HAP-1 (cell line): Measurements from ENCODE around the gene UBLCP1.
"Not testable (repeated sequence)": the region's sequence is repeated elsewhere in the genome, so short reads cannot be mapped to it uniquely, and the experiment has no call there.

Source experiments
- DNase-seq, 2 experiments: peaks; one replicate each; pipeline ENCODE4 v3.0.0-alpha.2; 2016 to 2020; ENCODE audit warnings: low spot score in 2 of 2
- H3K27me3 ChIP-seq: fragments of 250-450 bp; sonication (Bioruptor Pico); 2 replicates; pipeline ENCODE4 v1.5.1; 2020; ENCODE audit warnings: low read depth, mild to moderate bottlenecking, moderate library complexity
- H3K36me3 ChIP-seq: fragments of 250-450 bp; sonication (Bioruptor Pico); replicated peaks from 2 replicates; pipeline ENCODE4 v1.5.1; 2020; ENCODE audit warnings: mild to moderate bottlenecking
- H3K4me1 ChIP-seq: fragments of 250-450 bp; sonication (Bioruptor Pico); 2 replicates; pipeline ENCODE4 v1.5.1; 2020; ENCODE audit warnings: mild to moderate bottlenecking
- H3K4me3 ChIP-seq: fragments of 250-450 bp; sonication (Bioruptor Pico); 2 replicates; pipeline ENCODE4 v1.5.1; 2020; ENCODE audit warnings: mild to moderate bottlenecking, moderate library complexity
- H3K9me3 ChIP-seq: fragments of 250-450 bp; sonication (Bioruptor Pico); 2 replicates; pipeline ENCODE4 v1.5.1; 2020; ENCODE audit warnings: mild to moderate bottlenecking, moderate library complexity
- in situ Hi-C: fragments of 300-500 bp; cut with MboI; formaldehyde crosslinking; loops from 3 replicates; pipeline ENCODE4 v1.14.3; 2020; ENCODE audit warnings: low sequenced_read_pairs, inconsistent platforms, mixed read lengths

The UBLCP1 gene

DNA sequence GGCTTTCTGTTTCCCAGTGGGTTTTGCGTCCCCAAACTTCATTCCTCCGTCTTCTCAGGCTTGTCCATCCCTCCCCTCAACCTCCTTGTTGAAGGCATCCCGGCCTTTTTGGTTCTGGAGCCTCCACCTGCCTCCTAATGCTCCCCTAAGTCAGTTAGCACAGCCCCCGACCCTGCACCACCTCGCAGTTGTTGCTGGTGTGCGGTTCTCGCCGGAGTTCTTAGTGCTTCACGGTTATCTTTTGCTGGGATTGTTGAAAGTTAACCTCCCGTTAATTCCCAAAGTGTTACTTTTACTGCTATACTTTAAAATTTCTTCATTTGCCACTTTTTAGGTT lies 447 bp downstream of the UBLCP1 start:
- in situ Hi-C loops, result loop anchor here (10.0 kb wide), 1 partner anchor 59 kb away; the partner anchor contains the start of gene RNF145
- no peaks in the 10 kb centered on the region for H3K27me3 ChIP-seq
- H3K36me3 ChIP-seq, result no peaks in the 10 kb centered on the region
- H3K4me3 ChIP-seq, result peak overlapping the region; percentile 89
- H3K4me1 ChIP-seq, result peaks cover 14% of the 10 kb centered on the region
- H3K9me3 ChIP-seq, result no peaks in the 10 kb centered on the region
- DNase-seq, result no peak

DNA sequence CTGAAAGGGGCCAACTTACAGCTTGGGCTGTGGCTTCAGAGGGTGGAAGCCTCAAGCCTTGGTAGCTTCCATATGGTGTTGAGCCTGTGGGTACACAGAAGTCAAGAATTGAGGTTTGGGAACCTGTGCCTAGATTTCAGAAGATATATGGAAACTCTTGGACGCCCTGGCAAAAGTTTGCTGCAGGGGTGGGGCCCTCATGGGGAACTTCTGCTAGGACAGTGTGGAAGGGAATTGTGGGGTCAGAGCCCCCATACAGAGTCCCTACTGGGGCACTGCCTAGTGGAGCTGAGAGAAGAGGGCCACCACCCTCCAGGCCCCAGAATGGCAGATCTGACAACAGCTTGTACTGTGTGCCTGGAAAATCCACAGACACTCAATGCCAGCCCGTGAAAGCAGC lies 3.7 kb downstream of the UBLCP1 start:
- H3K27me3 ChIP-seq, H3K9me3 ChIP-seq, H3K36me3 ChIP-seq, H3K4me3 ChIP-seq, DNase-seq: not testable (repeated sequence)
- peaks cover 14% of the 10 kb centered on the region for H3K4me1 ChIP-seq
- in situ Hi-C loops, result loop anchor here (10.0 kb wide), 1 partner anchor 62 kb away; the partner anchor contains the start of gene RNF145

DNA sequence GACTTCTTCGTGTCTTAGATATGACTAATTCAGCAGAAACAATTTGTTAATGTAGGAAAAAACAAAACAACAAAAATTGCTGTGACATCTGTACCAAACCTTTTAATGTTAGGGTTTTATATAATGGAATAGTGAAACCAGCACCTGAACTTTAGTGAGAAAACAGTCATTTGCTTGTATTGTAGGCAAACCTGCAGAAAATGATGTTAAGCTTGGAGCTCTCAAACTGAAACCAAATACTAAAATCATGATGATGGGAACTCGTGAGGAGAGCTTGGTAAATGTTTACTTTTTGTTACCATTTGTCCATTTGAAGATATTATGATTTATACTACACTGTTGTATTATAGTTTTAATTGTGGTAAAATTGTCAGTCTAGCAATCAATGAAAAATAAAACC lies 6.6 kb downstream of the UBLCP1 start:
- Histone ChIP-seq H3K4me1 (0 out of 2 replicates have a peak, but pooled peaks cover 2% of the 10 kb centered on the region), H3K36me3 (peaks cover 18% of the 10 kb centered on the region), H3K27me3 (no peaks in the 10 kb centered on the region), H3K9me3 (no peaks in the 10 kb centered on the region), H3K4me3 (no peak overlapping the region)
- DNase-seq, result no peak
- in situ Hi-C loops, result loop anchor here (10.0 kb wide), 1 partner anchor 65 kb away; the partner anchor contains the start of gene RNF145

DNA sequence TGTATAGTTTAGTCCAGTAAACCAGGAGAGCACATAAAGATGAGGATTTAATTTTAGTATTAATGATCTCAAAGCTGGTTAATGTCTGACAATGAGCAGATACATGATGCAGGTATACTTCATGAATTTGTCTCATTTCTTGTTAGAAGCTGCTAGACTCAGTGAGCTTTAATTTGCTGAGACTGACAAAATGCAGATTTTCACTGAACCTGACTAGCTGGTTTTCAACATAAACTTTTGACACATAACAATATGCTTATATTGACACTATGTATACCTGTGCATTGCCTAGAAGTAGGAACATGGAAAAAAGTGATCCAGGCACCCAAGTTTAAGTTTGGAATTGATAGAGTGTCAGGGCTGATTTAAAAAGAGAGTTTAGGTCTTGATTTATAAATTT lies 10.8 kb downstream of the UBLCP1 start:
- in situ Hi-C loops, result no loop called here

DNA sequence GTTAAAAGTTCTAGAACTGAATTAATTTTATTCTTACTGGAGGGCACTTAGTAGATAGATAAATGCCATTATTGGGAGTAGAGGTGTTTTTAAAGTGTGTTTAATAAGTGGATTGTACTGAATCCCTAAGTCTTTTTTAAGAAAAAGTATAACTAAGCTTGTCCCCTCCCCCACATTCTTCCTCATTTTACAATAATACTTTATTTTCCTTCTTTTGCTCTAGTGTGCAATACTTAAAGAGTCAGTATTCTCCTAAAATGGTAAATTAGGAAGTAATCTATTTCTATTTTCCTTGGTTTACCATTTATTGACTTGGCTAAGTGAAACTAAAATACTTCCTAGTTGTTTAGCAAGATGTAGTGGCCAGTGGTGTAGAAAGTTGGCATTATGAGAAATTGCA lies 11.6 kb downstream of the UBLCP1 start:
- Histone ChIP-seq H3K4me3 (no peak overlapping the region), H3K36me3 (peaks cover 29% of the 10 kb centered on the region), H3K27me3 (no peaks in the 10 kb centered on the region), H3K4me1 (no peaks in the 10 kb centered on the region), H3K9me3 (no peaks in the 10 kb centered on the region)
- DNase-seq, result no peak
- in situ Hi-C loops, result loop anchor here (25.0 kb wide), 1 partner anchor 713 kb away; no protein-coding TSS in a partner anchor

More for the DNA sequence above, 10.8 kb downstream of the UBLCP1 start:
- peaks cover 27% of the 10 kb centered on the region for H3K36me3 ChIP-seq
- no peaks in the 10 kb centered on the region for H3K9me3 ChIP-seq
- H3K4me3 ChIP-seq, result no peak overlapping the region
- H3K27me3 ChIP-seq, result no peaks in the 10 kb centered on the region
- DNase-seq, result no peak
- no peaks in the 10 kb centered on the region for H3K4me1 ChIP-seq

DNA sequence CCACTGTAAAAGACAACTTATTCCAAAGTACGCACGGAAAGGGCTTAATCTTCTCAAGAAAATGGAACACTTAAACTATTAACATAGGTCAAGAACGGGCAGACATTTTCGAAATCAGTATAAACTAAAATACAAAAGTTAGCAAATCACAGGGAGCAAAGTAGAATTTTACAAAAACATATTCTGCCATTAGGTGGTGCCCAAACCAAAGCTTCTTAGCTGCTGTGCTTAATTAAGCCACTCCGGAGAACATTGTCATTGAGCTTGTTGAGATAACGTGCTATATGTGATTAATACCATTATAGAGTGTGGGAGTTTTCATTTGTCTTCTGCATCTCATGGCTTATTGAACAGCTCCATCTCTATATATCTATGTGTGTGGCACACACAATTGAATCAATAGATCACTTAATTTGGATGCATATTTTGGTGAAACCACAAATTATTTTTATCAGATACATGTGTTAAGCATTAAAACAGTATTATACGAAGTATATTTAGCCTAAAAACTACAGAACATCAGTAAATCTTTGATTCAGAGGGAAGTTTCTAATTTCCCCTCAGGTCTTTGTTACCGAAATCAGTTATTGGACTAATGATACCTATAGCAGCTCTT lies 23.4 kb downstream of the UBLCP1 start:
- peak in 1 of 2 experiments; percentile 23 for DNase-seq
- peaks cover 16% of the 10 kb centered on the region for H3K36me3 ChIP-seq
- no peaks in the 10 kb centered on the region for H3K27me3 ChIP-seq
- H3K4me3 ChIP-seq, result no peak overlapping the region
- no peaks in the 10 kb centered on the region for H3K4me1 ChIP-seq
- H3K9me3 ChIP-seq, result 0 out of 2 replicates have a peak, but pooled peaks cover 2% of the 10 kb centered on the region
- in situ Hi-C loops, result loop anchor here (25.0 kb wide), 1 partner anchor 701 kb away; no protein-coding TSS in a partner anchor

DNA sequence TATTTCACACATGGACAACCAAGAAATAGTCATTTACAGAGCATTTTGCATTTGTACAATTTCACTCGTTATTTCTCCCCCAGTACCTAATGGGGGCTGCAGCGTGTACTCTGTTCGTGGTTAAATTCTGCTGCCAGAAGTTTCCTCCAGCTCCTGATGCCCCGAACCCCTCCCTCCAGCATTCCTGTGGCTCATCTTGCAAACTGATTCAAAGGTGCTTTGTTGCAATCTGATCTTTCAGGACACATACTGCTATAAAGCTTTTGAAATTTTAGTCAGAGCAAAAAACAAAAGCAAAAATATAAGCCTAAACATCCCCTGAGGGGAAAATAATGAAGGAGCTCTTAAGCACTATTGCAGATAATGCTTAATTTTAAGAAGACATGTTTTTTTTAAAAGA lies 27.7 kb downstream of the UBLCP1 start:
- H3K36me3 ChIP-seq, result no peaks in the 10 kb centered on the region
- H3K9me3 ChIP-seq, result 0 out of 2 replicates have a peak, but pooled peaks cover 2% of the 10 kb centered on the region
- H3K27me3 ChIP-seq, result no peaks in the 10 kb centered on the region
- DNase-seq, result no peak
- no peaks in the 10 kb centered on the region for H3K4me1 ChIP-seq
- H3K4me3 ChIP-seq, result no peak overlapping the region
- in situ Hi-C loops, result loop anchor here (25.0 kb wide), 1 partner anchor 697 kb away; no protein-coding TSS in a partner anchor

DNA sequence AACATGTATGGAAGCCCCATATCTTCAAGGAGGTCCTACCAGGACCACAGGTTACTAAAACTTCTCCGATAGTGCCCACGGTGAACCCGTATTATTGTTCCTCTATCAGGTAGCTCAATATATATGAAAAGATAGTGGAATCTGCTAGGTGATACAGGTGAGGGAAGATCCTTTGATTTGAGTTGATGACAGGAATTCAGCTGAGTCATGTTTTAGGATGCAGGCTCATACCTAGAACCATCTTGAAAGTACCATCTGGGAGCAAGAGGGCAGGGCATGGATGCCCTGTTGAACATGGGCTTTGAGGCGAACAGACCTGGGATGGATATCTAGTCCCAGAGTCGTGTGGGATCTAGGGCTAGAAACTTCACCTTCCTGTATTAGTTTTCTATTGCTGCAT lies 31.8 kb downstream of the UBLCP1 start:
- Histone ChIP-seq H3K4me1 (no peaks in the 10 kb centered on the region), H3K36me3 (no peaks in the 10 kb centered on the region), H3K4me3 (no peak overlapping the region), H3K9me3 (0 out of 2 replicates have a peak, but pooled peaks cover 2% of the 10 kb centered on the region), H3K27me3 (no peaks in the 10 kb centered on the region)
- in situ Hi-C loops, result loop anchor here (25.0 kb wide), 1 partner anchor 692 kb away; no protein-coding TSS in a partner anchor
- no peak for DNase-seq

DNA sequence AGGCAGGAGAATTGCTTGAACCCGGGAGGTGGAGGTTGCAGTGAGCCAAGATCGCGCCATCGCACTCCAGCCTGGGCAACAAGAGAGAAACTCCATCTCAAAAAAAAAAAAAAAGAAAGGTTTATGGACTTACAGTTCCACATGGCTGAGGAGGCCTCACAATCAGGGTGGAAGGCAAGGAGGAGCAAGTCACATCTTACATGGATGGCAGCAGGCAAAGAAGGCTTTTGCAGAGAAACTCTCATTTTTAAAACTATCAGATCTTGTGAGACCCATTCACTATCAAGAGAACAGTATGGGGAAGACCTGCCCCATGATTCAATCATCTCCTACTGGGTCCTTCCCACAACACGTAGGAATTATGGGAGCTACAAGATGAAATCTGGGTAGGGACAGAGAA lies 34.2 kb downstream of the UBLCP1 start:
- in situ Hi-C loops, result loop anchor here (25.0 kb wide), 1 partner anchor 690 kb away; no protein-coding TSS in a partner anchor
- not testable (repeated sequence) for H3K4me3 ChIP-seq, DNase-seq, H3K9me3 ChIP-seq, H3K36me3 ChIP-seq, H3K4me1 ChIP-seq, H3K27me3 ChIP-seq

DNA sequence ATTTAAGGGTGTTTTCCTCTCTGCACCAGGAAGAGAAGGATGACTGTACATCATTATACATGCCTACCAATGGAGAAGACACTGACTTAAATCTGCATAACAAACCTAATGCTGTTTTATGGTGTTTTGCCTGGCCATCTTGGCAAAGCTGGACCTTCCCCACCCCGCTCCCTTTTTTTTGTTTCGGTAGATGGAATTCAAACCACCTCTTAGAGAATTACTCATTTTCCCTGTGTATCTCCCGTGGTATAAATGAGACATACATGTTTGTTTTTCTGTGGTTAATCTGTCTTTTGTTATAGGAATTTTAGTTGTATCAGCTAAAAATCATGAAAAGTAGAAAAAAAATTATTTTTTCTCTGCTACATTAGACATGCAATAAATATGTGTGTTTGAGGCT lies 38.4 kb downstream of the UBLCP1 start:
- Histone ChIP-seq H3K27me3 (peaks cover 6% of the 10 kb centered on the region; the same call in 1 of the 2 replicates), H3K36me3 (no peaks in the 10 kb centered on the region), H3K4me1 (peaks cover 6% of the 10 kb centered on the region), H3K4me3 (no peak overlapping the region), H3K9me3 (peaks cover 9% of the 10 kb centered on the region)
- in situ Hi-C loops, result no loop called here
- DNase-seq, result peak; percentile 50 to 75

DNA sequence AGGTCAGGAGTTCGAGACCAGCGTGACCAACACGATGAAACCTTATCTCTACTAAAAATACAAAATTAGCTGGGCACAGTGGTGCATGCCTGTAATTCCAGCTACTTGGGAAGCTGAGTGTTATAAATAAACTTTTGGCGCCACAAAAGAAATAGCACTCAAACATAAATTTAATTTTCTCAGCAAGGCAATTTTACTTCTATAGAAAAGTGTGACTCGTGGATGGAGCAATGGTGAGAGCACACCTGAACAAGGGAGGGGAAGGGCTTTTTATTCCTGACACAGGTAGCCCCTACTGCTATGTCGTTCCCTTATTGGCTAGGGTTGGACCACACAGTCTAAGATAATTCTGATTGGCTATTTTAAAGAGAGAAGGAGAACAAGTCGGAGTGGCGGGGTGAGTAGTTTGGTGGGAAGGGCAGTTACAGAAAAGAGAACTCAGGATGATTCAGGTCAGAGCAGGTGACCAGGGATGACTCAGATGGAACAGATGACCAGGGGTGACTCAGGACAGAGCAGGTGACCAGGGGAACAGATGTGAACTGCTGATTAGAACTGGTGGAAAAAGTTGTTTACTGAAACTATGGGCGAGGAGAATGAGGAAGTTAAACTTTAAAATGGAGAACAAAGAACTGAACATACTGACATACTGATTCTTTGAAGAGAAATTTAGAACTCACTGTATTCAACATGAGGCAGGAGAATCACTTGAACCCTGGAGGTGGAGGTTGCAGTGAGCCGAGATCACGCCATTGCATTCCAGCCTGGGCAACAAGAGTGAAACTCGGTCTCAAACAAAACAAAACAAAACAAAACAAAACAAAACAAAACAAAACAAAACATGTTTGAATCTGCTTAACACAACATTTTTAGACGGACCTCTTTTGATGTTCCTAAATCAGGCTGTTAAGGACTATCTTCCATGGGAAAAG lies 39.1 kb downstream of the UBLCP1 start:
- H3K27me3 ChIP-seq, H3K4me3 ChIP-seq, in situ Hi-C loops, H3K4me1 ChIP-seq, H3K9me3 ChIP-seq, DNase-seq, H3K36me3 ChIP-seq: not testable (repeated sequence)

DNA sequence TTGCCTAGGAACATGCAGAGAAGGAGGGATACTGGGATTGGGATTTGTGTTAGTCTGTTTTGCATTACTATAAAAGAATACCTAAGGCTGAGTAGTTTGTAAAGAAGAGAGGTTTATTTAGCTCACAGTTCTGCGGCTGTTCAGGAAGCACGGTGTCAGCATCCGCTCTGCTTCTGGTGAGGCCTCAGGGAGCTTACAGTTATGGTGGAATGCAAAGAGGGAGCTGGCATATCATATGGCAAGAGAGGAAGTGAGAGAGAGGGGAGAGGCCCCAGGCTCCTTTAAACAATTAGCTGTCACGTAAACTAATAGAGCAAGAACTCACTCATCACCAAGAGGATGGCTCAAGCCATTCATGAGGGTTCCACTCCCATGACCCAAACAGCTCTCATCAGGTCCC lies 40.2 kb downstream of the UBLCP1 start:
- Histone ChIP-seq H3K4me3 (no peak overlapping the region), H3K9me3 (peaks cover 9% of the 10 kb centered on the region), H3K27me3 (peaks cover 12% of the 10 kb centered on the region), H3K4me1 (peaks cover 6% of the 10 kb centered on the region), H3K36me3 (no peaks in the 10 kb centered on the region)
- in situ Hi-C loops, result no loop called here
- DNase-seq, result no peak

DNA sequence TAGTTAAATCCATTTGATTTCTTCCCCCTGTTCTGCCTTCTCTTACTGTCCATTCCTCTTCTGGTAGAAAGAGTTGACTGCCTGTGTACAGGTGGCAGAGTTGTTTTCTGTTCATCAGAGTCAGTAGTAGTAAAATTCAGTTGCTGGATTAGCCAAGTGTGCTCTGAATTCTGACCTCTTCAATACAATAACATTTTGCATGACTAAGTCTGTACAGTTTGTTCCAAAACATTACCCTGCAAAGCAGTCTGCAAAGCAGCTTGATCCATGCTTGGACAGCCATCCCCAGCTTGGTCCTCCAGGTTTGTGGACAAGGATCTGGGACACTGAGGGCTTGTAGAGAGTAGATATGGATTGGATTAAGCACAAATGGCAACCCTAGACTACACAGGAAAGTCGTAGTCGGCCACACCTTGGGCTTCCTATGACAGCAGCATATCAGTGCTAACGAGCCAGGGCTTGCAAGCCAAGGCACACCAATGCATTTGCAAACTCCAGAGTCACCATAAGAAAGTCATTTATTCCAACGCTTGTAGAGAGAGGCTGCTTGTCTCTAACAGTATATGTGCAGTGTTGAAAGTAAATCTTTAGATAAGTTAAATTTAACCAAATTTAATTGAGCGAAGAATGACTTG lies 42.0 kb downstream of the UBLCP1 start:
- H3K36me3 ChIP-seq, result no peaks in the 10 kb centered on the region
- DNase-seq, result no peak
- H3K4me3 ChIP-seq, result no peak overlapping the region
- peaks cover 9% of the 10 kb centered on the region for H3K9me3 ChIP-seq
- peaks cover 12% of the 10 kb centered on the region for H3K27me3 ChIP-seq
- peaks cover 6% of the 10 kb centered on the region for H3K4me1 ChIP-seq
- in situ Hi-C loops, result no loop called here
